Breast epithelium (tissue), 3 donors: ENCODE results near the gene AGAP1.

Source experiments
- POLR2A ChIP-seq: fragments of 450-650 bp; IDR thresholded peaks from one replicate; pipeline ENCODE4 v1.6.1; 2016; ENCODE audit warnings: antibody characterized with exemption, mild to moderate bottlenecking, moderate library complexity
- POLR2AphosphoS5 ChIP-seq, 3 donors: sonication (generic); formaldehyde crosslinking; IDR thresholded peaks; one replicate each; pipeline ENCODE4 v1.6.1; 2017; ENCODE audit warnings: antibody characterized with exemption in 3 of 3
- TF ChIP-seq, protein P1 (sequence below), 3 donors: fragments of 450-650 bp; IDR thresholded peaks; one replicate each; pipeline ENCODE4 v1.5.1; 2016 to 2017; ENCODE audit warnings: antibody characterized with exemption in 3 of 3, mild to moderate bottlenecking in 3 of 3, moderate library complexity in 3 of 3

DNA sequence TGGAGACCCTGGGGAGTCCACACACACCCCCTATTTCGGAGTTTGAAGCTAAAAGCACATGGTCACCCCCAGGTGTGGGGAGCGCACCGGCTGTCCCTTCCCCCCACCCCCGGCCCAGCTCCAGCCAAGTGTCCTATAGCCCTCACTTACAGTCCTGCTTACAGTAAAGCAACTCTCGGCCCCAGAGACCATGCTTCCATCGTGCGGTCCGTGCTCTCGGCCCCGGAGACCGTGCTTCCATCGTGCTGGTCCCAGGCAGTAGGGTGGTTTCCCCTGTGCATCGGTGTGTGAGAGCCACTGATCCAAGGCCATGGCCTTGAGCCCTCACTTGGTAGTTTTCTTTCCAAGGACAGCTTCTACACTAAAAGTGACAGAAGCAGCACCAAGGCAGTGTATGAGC lies 625.6 kb downstream of the AGAP1 start:
- TF ChIP-seq POLR2AphosphoS5 (IDR thresholded peaks at IDR 0.05): no peak
- no peak for TF ChIP-seq POLR2A
- TF ChIP-seq, protein P1, sequence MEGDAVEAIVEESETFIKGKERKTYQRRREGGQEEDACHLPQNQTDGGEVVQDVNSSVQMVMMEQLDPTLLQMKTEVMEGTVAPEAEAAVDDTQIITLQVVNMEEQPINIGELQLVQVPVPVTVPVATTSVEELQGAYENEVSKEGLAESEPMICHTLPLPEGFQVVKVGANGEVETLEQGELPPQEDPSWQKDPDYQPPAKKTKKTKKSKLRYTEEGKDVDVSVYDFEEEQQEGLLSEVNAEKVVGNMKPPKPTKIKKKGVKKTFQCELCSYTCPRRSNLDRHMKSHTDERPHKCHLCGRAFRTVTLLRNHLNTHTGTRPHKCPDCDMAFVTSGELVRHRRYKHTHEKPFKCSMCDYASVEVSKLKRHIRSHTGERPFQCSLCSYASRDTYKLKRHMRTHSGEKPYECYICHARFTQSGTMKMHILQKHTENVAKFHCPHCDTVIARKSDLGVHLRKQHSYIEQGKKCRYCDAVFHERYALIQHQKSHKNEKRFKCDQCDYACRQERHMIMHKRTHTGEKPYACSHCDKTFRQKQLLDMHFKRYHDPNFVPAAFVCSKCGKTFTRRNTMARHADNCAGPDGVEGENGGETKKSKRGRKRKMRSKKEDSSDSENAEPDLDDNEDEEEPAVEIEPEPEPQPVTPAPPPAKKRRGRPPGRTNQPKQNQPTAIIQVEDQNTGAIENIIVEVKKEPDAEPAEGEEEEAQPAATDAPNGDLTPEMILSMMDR (IDR thresholded peaks at IDR 0.05): no peak
